Measurements from ENCODE around the gene UBE4B.
"Not testable (repeated sequence)": the region's sequence is repeated elsewhere in the genome, so short reads cannot be mapped to it uniquely, and the experiment has no call there.

DNA sequence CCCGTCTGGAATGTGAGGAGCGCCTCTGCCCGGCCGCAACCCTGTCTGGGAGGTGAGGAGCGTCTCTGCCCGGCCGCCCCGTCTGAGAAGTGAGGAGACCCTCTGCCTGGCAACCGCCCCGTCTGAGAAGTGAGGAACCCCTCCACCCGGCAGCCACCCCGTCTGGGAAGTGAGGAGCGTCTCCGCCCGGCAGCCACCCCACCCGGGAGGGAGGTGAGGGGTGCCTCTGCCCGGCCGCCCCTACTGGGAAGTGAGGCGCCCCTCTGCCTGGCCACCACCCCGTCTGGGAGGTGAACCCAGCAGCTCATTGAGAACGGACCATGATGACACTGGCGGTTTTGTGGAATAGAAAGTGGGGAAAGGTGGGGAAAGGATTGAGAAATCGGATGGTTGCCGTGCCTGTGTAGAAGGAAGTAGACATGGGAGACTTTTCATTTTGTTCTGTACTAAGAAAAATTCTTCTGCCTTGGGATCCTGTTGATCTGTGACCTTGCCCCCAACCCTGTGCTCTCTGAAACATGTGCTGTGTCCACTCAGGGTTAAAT is 3.7 kb upstream of the UBE4B start:
- not testable (repeated sequence) for TF ChIP-seq POLR2AphosphoS5 (IDR thresholded peaks at IDR 0.05; ENCODE audit: low read depth, low read length)
- TF ChIP-seq, protein P1, sequence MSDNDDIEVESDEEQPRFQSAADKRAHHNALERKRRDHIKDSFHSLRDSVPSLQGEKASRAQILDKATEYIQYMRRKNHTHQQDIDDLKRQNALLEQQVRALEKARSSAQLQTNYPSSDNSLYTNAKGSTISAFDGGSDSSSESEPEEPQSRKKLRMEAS (IDR thresholded peaks at IDR 0.05), result not testable (repeated sequence)
